Aorta (tissue), 5 donors: ENCODE measurements around the gene RTL3. TPM values are rescaled to one million over a fixed set of nuclear protein-coding genes. Genes with fewer than 3 reads are reported as not detected.

Experiments used
- ATAC-seq: fragments of 200-7000 bp; cut with Tn5 transposase; one replicate; pipeline ENCODE4 v1.9.1; 2022; ENCODE audit warnings: moderate library complexity; ENCODE audit not compliant: low FRiP score
- DNase-seq, 2 donors: peaks; one replicate each; pipeline ENCODE4 v3.0.0-alpha.2; 2020
- H3K27ac ChIP-seq, 2 donors: one replicate each; pipeline ENCODE4 v1.5.1; 2013; ENCODE audit warnings: low read length in 2 of 2, mild to moderate bottlenecking in 2 of 2, moderate library complexity in 2 of 2, control low read depth in 1 of 2, inconsistent platforms in 1 of 2, low read depth in 1 of 2
- H3K27me3 ChIP-seq, 2 donors: one replicate each; pipeline ENCODE4 v1.6.1; 2013; ENCODE audit warnings: control low read depth in 1 of 2, low read length in 1 of 2, mild to moderate bottlenecking in 1 of 2, moderate library complexity in 1 of 2; ENCODE audit not compliant: insufficient read depth in 2 of 2, control insufficient read depth in 1 of 2
- H3K36me3 ChIP-seq, 2 donors: one replicate each; pipeline ENCODE4 v1.6.1; 2013; ENCODE audit warnings: control low read depth in 1 of 2, low read length in 1 of 2, mild to moderate bottlenecking in 1 of 2; ENCODE audit not compliant: insufficient read depth in 2 of 2, control insufficient read depth in 1 of 2
- H3K4me1 ChIP-seq, 2 donors: one replicate each; pipeline ENCODE4 v1.6.1; 2013; ENCODE audit warnings: low read length in 2 of 2, control low read depth in 1 of 2, mild to moderate bottlenecking in 1 of 2, moderate library complexity in 1 of 2; ENCODE audit not compliant: insufficient read depth in 2 of 2, control insufficient read depth in 1 of 2
- H3K4me3 ChIP-seq, 2 donors: one replicate each; pipeline ENCODE4 v1.5.1; 2013; ENCODE audit warnings: low read length in 2 of 2, control low read depth in 1 of 2, mild to moderate bottlenecking in 1 of 2
- H3K9me3 ChIP-seq: one replicate; pipeline ENCODE4 v1.6.1; 2013; ENCODE audit warnings: mild to moderate bottlenecking, low read length; ENCODE audit not compliant: control insufficient read depth
- WGBS, 2 donors: extraction: QIAGEN DNeasy Blood & Tissue Kit; methylation state at CpG; one replicate each; pipeline ENCODE4 v1.1.7; 2013; 5-methylcytosine and 5-hydroxymethylcytosine counted together
- intact Hi-C, 2 donors: fragments of 100-400 bp; cut with DNase I; formaldehyde crosslinking; loops; one replicate each; pipeline versions ENCODE4 v1.14.2 to v1.15.0; 2022
- polyA plus RNA-seq, 2 donors: library from polyadenylated mRNA; stranded (reverse); fragments of 200-250 nt; gene quantifications; one replicate each; pipeline ENCODE4 v1.2.3, GENCODE V29; 2013
- total RNA-seq, 2 donors: library from RNA; stranded (reverse); fragmentation: NEBNext Ultra II Directional; extraction: Animal tissue kit (Norgen Biotek cat#: 25700); gene quantifications; one replicate each; pipeline ENCODE4 v1.2.1, GENCODE V29; 2021
- donor health status: healthy with polysubstance abuse.
- donor health status: Bipolar disorder and iron deficiency.
- donor health status: DM: no; HTN: no; CAD: no.
- donor health status: DM: no; HTN: no; CAD: no.
- donor health status: DM: yes; HTN: yes; CAD: no.

The RTL3 gene
- total and polyA plus RNA-seq, 4 donors, result 0.38 to 6.9 (median 0.75) TPM

DNA sequence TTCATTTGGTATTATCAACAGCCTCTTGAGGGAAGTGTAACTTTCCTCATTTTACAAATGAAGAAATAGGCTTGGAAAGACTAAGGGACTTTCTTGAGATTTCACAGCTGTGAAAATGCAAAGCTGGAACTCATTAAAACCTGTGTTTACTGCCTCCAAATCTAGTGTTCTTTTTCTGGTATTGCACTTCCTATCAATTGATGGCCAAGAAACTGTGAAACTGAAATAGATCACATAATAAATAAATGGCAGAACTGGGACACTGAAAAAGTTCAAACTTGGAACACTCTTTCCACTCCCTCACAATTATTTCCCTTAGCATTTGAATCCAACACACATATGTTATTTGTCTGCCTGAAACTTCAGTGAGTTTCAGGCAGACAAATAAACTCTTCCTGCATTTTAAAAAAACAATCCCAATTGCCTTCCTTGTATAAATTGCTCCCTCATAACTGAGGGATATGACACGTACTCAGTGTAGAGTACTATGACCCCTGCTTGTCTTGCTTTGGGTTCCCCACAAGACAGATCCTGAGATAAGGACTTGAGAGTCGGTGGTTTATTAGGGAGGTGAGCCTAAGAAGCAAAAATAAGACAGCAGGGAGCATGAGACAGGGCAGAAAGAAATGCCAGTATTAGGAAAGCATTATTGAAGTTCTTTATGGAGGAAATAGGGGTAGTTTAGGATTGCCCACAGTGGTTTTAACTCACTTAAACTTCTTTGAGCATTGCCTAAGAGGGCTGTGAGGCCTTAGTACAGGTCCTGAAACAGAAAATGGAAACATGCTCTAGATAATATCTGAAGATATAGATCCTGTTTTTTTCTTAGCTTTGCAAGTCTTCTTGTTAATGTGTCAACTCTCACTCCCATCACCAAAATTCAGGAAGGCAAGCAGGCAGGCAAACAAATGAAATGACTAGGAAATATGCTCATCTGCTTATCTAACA is 33.9 kb downstream of the RTL3 start:
- H3K4me1 ChIP-seq, result no peaks in the 10 kb centered on the region
- WGBS, 2 donors, result 16 to 47% methylated on average over 2 of the region's 2 CpGs
- intact Hi-C loops, result no loop called here
- no peaks in the 10 kb centered on the region for H3K9me3 ChIP-seq
- DNase-seq, result no peak
- H3K27me3 ChIP-seq, result no peaks in the 10 kb centered on the region
- no peak overlapping the region for H3K27ac ChIP-seq
- no peak overlapping the region for H3K4me3 ChIP-seq
- ATAC-seq, result peak; percentile 19
- H3K36me3 ChIP-seq, result no peaks in the 10 kb centered on the region

- Histone ChIP-seq H3K36me3 (no peaks in the 10 kb centered on the region), H3K4me3 (no peak overlapping the region), H3K4me1 (no peaks in the 10 kb centered on the region), H3K9me3 (no peaks in the 10 kb centered on the region), H3K27ac (no peak overlapping the region), H3K27me3 (no peaks in the 10 kb centered on the region)
- 19 to 62% methylated on average over 1 of the region's 1 CpG for WGBS, 2 donors
- ATAC-seq (no peak), DNase-seq (no peak)
- intact Hi-C loops, result no loop called here
Observed at GRCh38 chrX:78624426-78624825, 34.7 kb downstream of the RTL3 start.

DNA sequence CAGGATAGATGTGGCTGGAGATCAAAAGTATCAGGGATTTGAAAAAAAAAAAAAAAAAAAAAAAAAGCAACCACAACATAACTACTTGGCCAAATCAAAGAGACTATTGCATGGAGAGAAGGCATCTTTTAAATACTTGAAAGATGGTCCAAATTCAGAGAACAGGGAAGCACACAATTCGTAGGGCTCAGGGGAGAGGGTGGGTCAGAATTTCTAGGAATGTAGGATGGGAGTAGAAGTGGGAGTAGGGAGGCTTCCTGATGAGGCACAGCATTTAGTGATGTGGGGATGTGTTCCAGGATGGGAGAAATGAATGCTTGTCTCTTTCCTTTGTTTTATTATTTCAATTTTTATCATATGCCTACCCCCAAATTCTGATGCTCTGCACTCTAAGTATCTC is 36.3 kb downstream of the RTL3 start:
- Histone ChIP-seq H3K27me3 (no peaks in the 10 kb centered on the region), H3K27ac (no peak overlapping the region), H3K9me3 (no peaks in the 10 kb centered on the region), H3K36me3 (no peaks in the 10 kb centered on the region), H3K4me3 (no peak overlapping the region), H3K4me1 (no peaks in the 10 kb centered on the region)
- ATAC-seq (no peak), DNase-seq (no peak)
- 33 to 83% methylated on average over 1 of the region's 1 CpG for WGBS, 2 donors
- intact Hi-C loops, result no loop called here

GRCh38 chrX:78619834-78620233 is 39.3 kb downstream of the RTL3 start:
- WGBS, 2 donors, result 33 to 39% methylated on average over 3 of the region's 3 CpGs

GRCh38 chrX:78618987-78619386 is 40.1 kb downstream of the RTL3 start:
- no peak overlapping the region for H3K27ac ChIP-seq
- no peaks in the 10 kb centered on the region for H3K27me3 ChIP-seq
- no peak overlapping the region for H3K4me3 ChIP-seq
- H3K9me3 ChIP-seq, result no peaks in the 10 kb centered on the region
- H3K4me1 ChIP-seq, result no peaks in the 10 kb centered on the region
- no peak for ATAC-seq
- no peaks in the 10 kb centered on the region for H3K36me3 ChIP-seq
- DNase-seq, result no peak
- intact Hi-C loops, result loop anchor here in 1 of 2 donors (10.0 kb wide), 1 partner anchor 816 kb away; no protein-coding TSS in a partner anchor
- 97 to 100% methylated on average over 2 of the region's 2 CpGs for WGBS, 2 donors

More at GRCh38 chrX:78619834-78620233, 39.3 kb downstream of the RTL3 start:
- intact Hi-C loops, result loop anchor here in 1 of 2 donors (10.0 kb wide), 1 partner anchor 815 kb away; no protein-coding TSS in a partner anchor
- no peaks in the 10 kb centered on the region for H3K27me3 ChIP-seq
- H3K36me3 ChIP-seq, result no peaks in the 10 kb centered on the region
- DNase-seq (peak in 1 of 2 donors; percentile 60), ATAC-seq (no peak)
- H3K4me3 ChIP-seq, result no peak overlapping the region
- no peak overlapping the region for H3K27ac ChIP-seq
- no peaks in the 10 kb centered on the region for H3K4me1 ChIP-seq
- H3K9me3 ChIP-seq, result no peaks in the 10 kb centered on the region

- DNase-seq (no peak), ATAC-seq (no peak)
- no peaks in the 10 kb centered on the region for H3K4me1 ChIP-seq
- H3K4me3 ChIP-seq, result no peak overlapping the region
- intact Hi-C loops, result loop anchor here in 1 of 2 donors (10.0 kb wide), 1 partner anchor 821 kb away; no protein-coding TSS in a partner anchor
- H3K27ac ChIP-seq, result no peak overlapping the region
- H3K36me3 ChIP-seq, result no peaks in the 10 kb centered on the region
- no peaks in the 10 kb centered on the region for H3K9me3 ChIP-seq
- 56 to 84% methylated on average over 1 of the region's 1 CpG for WGBS, 2 donors
- H3K27me3 ChIP-seq, result no peaks in the 10 kb centered on the region
Observed at GRCh38 chrX:78614264-78614663, 44.9 kb downstream of the RTL3 start.

Other genes with a start within 250 kb of the RTL3 start
- gene LPAR4, start 88.4 kb upstream of the RTL3 start, total RNA-seq, result under 1 TPM; 0.62 to 0.93 TPM
- under 1 TPM; 0.18 to 0.25 TPM for gene LPAR4, start 88.4 kb upstream of the RTL3 start, polyA plus RNA-seq